GM18511 (cell line): ENCODE data around the gene TRAF6.
"Not testable (repeated sequence)": the region's sequence is repeated elsewhere in the genome, so short reads cannot be mapped to it uniquely, and the experiment has no call there.

Experiments
- ATAC-seq: cut with Tn5 transposase; IDR thresholded peaks from one replicate; pipeline ENCODE4 v1.9.1; 2021; ENCODE audit warnings: mild to moderate bottlenecking, moderate library complexity; ENCODE audit not compliant: unreplicated experiment

TRAF6 gene

GRCh38 chr11:36498721-36499120 lies 11.4 kb downstream of the TRAF6 start:
- no peak for ATAC-seq

GRCh38 chr11:36493332-36493731 lies 16.7 kb downstream of the TRAF6 start:
- ATAC-seq: no peak

- ATAC-seq: no peak
Observed at GRCh38 chr11:36492724-36493304, 17.3 kb downstream of the TRAF6 start.

- no peak for ATAC-seq
Observed at GRCh38 chr11:36490026-36490806, 19.9 kb downstream of the TRAF6 start.

GRCh38 chr11:36488096-36488495 lies 22.0 kb downstream of the TRAF6 start:
- peak; percentile 70 for ATAC-seq

- ATAC-seq: no peak
Observed at GRCh38 chr11:36487619-36488018, 22.5 kb downstream of the TRAF6 start.

GRCh38 chr11:36485298-36486002 lies 24.6 kb downstream of the TRAF6 start:
- ATAC-seq: no peak

GRCh38 chr11:36483042-36483441 lies 27.0 kb downstream of the TRAF6 start:
- ATAC-seq: not testable (repeated sequence)

- no peak for ATAC-seq
Observed at GRCh38 chr11:36480833-36481232, 29.2 kb downstream of the TRAF6 start.

GRCh38 chr11:36478700-36479329 lies 31.3 kb downstream of the TRAF6 start:
- ATAC-seq: no peak

- ATAC-seq: no peak
Observed at GRCh38 chr11:36475192-36475591, 34.9 kb downstream of the TRAF6 start.

GRCh38 chr11:36471577-36471976 lies 38.5 kb downstream of the TRAF6 start:
- ATAC-seq: no peak

GRCh38 chr11:36469881-36470802 lies 39.9 kb downstream of the TRAF6 start:
- ATAC-seq: no peak

- ATAC-seq: no peak
Observed at GRCh38 chr11:36469063-36469462, 41.0 kb downstream of the TRAF6 start.

GRCh38 chr11:36467916-36468315 lies 42.2 kb downstream of the TRAF6 start:
- ATAC-seq: no peak

- ATAC-seq: no peak
Observed at GRCh38 chr11:36467012-36467411, 43.1 kb downstream of the TRAF6 start.

GRCh38 chr11:36465449-36466163 lies 44.5 kb downstream of the TRAF6 start:
- ATAC-seq: no peak

- ATAC-seq: no peak
Observed at GRCh38 chr11:36464720-36465119, 45.4 kb downstream of the TRAF6 start.

GRCh38 chr11:36463781-36464180 lies 46.3 kb downstream of the TRAF6 start:
- no peak for ATAC-seq

- ATAC-seq: no peak
Observed at GRCh38 chr11:36462321-36462720, 47.8 kb downstream of the TRAF6 start.
